Activated CD4-positive, alpha-beta T cell treated with anti-CD3 and anti-CD28 coated beads, Interleukin-2, amount 50 U/mL, for 16 hours (primary cell): Measurements from ENCODE around the gene ITGAE.
"Not testable (repeated sequence)": the region's sequence is repeated elsewhere in the genome, so short reads cannot be mapped to it uniquely, and the experiment has no call there.

Experiments
- DNase-seq: peaks from one replicate; pipeline ENCODE4 v3.0.0-alpha.2; 2020

ITGAE gene

GRCh38 chr17:3728099-3728498 lies 72.9 kb downstream of the ITGAE start:
- DNase-seq, result not testable (repeated sequence)

- no peak for DNase-seq
These were observed 73.9 kb downstream of the ITGAE start for GRCh38 chr17:3727041-3727440.

GRCh38 chr17:3724378-3725077 lies 76.5 kb downstream of the ITGAE start:
- no peak for DNase-seq

- DNase-seq, result peak; percentile 95
These were observed 77.2 kb downstream of the ITGAE start, which contains the start of gene HASPIN for GRCh38 chr17:3723556-3724377. Gene HASPIN (plus strand): TSS chr17:3723903. CDS start chr17:3723936, 33 bp downstream.

- DNase-seq, result no peak
These were observed 77.8 kb downstream of the ITGAE start for GRCh38 chr17:3723188-3723555.

GRCh38 chr17:3722716-3723115 lies 78.3 kb downstream of the ITGAE start:
- no peak for DNase-seq

GRCh38 chr17:3719265-3719664 lies 81.7 kb downstream of the ITGAE start:
- DNase-seq, result no peak

- no peak for DNase-seq
These were observed 82.8 kb downstream of the ITGAE start for GRCh38 chr17:3718201-3718600.

GRCh38 chr17:3715296-3715695 lies 85.7 kb downstream of the ITGAE start:
- DNase-seq, result no peak

GRCh38 chr17:3712811-3713463 lies 88.1 kb downstream of the ITGAE start:
- DNase-seq, result peak; percentile 77

- DNase-seq, result peak; percentile 98
These were observed 90.0 kb downstream of the ITGAE start for GRCh38 chr17:3710951-3711383.

- no peak for DNase-seq
These were observed 92.6 kb downstream of the ITGAE start for GRCh38 chr17:3708366-3708765.

GRCh38 chr17:3705718-3705984 lies 95.3 kb downstream of the ITGAE start:
- not testable (repeated sequence) for DNase-seq

- no peak for DNase-seq
These were observed 95.9 kb downstream of the ITGAE start for GRCh38 chr17:3704931-3705717.

- DNase-seq, result not testable (repeated sequence)
These were observed 98.9 kb downstream of the ITGAE start for GRCh38 chr17:3702041-3702539.

GRCh38 chr17:3699951-3700350 lies 101.0 kb downstream of the ITGAE start:
- DNase-seq, result no peak

- no peak for DNase-seq
These were observed 102.8 kb downstream of the ITGAE start for GRCh38 chr17:3698139-3698538.

GRCh38 chr17:3697103-3697476 lies 103.9 kb downstream of the ITGAE start:
- no peak for DNase-seq

GRCh38 chr17:3695723-3696411 lies 105.1 kb downstream of the ITGAE start, which contains the start of gene P2RX5:
Gene P2RX5 (minus strand): TSS chr17:3696155. CDS start chr17:3696005, 150 bp downstream.
- peak; percentile 76 for DNase-seq

- no peak for DNase-seq
These were observed 105.8 kb downstream of the ITGAE start for GRCh38 chr17:3695129-3695722.

GRCh38 chr17:3693829-3694231 lies 107.2 kb downstream of the ITGAE start:
- DNase-seq, result peak; percentile 80

GRCh38 chr17:3693141-3693540 lies 107.8 kb downstream of the ITGAE start:
- DNase-seq, result no peak
